Keratinocyte (primary cell): ENCODE measurements around the gene SLC36A3. TPM values are rescaled to one million over a fixed set of nuclear protein-coding genes. Genes with fewer than 3 reads are reported as not detected.

Experiments used
- DNase-seq: peaks from one replicate; pipeline ENCODE4 v3.0.0-alpha.2; 2011; ENCODE audit warnings: low read depth, missing footprints, low spot score
- FAIRE-seq: peaks from 2 replicates; lab custom pipeline; 2011; peaks lifted over from hg19 to GRCh38; lab: Jason Lieb, UNC
- H2AFZ ChIP-seq: 2 replicates; pipeline ENCODE4 v1.6.0; 2012; ENCODE audit warnings: low read length, control low read depth, inconsistent platforms; ENCODE audit not compliant: control insufficient read depth
- H3K27ac ChIP-seq: 2 replicates; pipeline ENCODE4 v1.5.1; 2011; ENCODE audit warnings: low read length; ENCODE audit not compliant: control insufficient read depth, insufficient read depth
- H3K27me3 ChIP-seq: 3 replicates; pipeline ENCODE4 v1.6.0; 2011; ENCODE audit warnings: low read length; ENCODE audit not compliant: control insufficient read depth, insufficient read depth; ENCODE audit errors: extremely low read depth
- H3K36me3 ChIP-seq, 2 experiments: 2 replicates in 1 of 2; 3 replicates in 1 of 2; pipeline ENCODE4 v1.5.1; 2011; ENCODE audit warnings: low read length in 2 of 2, mild to moderate bottlenecking in 1 of 2; ENCODE audit not compliant: control insufficient read depth in 2 of 2, insufficient read depth in 2 of 2; ENCODE audit errors: extremely low read depth in 1 of 2
- H3K4me1 ChIP-seq: 3 replicates; pipeline ENCODE4 v1.5.1; 2011; ENCODE audit warnings: low read length; ENCODE audit not compliant: control insufficient read depth, insufficient read depth; ENCODE audit errors: extremely low read depth
- H3K4me2 ChIP-seq: 3 replicates; pipeline ENCODE4 v1.6.0; 2011; ENCODE audit warnings: low read depth, low read length; ENCODE audit not compliant: control insufficient read depth, insufficient read depth; ENCODE audit errors: extremely low read depth
- H3K4me3 ChIP-seq, 3 experiments: fragments of 200-600 bp in 1 of 3; sonication (generic) in 1 of 3; 2 replicates in 2 of 3; 3 replicates in 1 of 3; pipeline ENCODE4 v1.5.1; 2011 to 2016; ENCODE audit warnings: low read length in 3 of 3, mild to moderate bottlenecking in 3 of 3, control low read depth in 2 of 3, inconsistent platforms in 1 of 3, low read depth in 1 of 3, mixed read lengths in 1 of 3, mixed run types in 1 of 3, moderate library complexity in 1 of 3; ENCODE audit not compliant: control insufficient read depth in 2 of 3, insufficient read depth in 2 of 3; ENCODE audit errors: extremely low read depth in 1 of 3
- H3K79me2 ChIP-seq: 2 replicates; pipeline ENCODE4 v1.6.0; 2012; ENCODE audit warnings: low read length; ENCODE audit not compliant: control insufficient read depth, insufficient read depth
- H3K9ac ChIP-seq: 3 replicates; pipeline ENCODE4 v1.6.0; 2011; ENCODE audit warnings: low read length; ENCODE audit not compliant: control insufficient read depth, insufficient read depth; ENCODE audit errors: extremely low read depth
- H3K9me1 ChIP-seq: 3 replicates; pipeline ENCODE4 v1.6.0; 2011; ENCODE audit warnings: low read length; ENCODE audit not compliant: control insufficient read depth, insufficient read depth; ENCODE audit errors: extremely low read depth
- H3K9me3 ChIP-seq: 2 replicates; pipeline ENCODE4 v1.5.1; 2012; ENCODE audit warnings: low read depth, low read length; ENCODE audit not compliant: control insufficient read depth
- H4K20me1 ChIP-seq: 3 replicates; pipeline ENCODE4 v1.6.0; 2011; ENCODE audit warnings: low read length; ENCODE audit not compliant: control insufficient read depth, insufficient read depth; ENCODE audit errors: extremely low read depth
- EZH2 ChIP-seq: IDR thresholded peaks from one replicate; pipeline ENCODE4 v1.6.1; 2012; ENCODE audit warnings: inconsistent platforms, mild to moderate bottlenecking, low read length, moderate library complexity
- dilution Hi-C: fragments of 300-500 bp; cut with MboI; formaldehyde crosslinking; loops from one replicate; pipeline ENCODE4 v1.7.0; 2020; ENCODE audit warnings: low sequenced_read_pairs; ENCODE audit not compliant: extremely low pct_ligation_motif_present
- polyA plus RNA-seq, 5 experiments: library from polyadenylated mRNA; depleted of rRNA in 3 of 5; stranded (reverse) in 3 of 5; stranded (forward) in 1 of 5; unstranded in 1 of 5; fragments of >200 nt; gene quantifications; 1 replicate in 1 of 5; 2 replicates in 3 of 5; 3 replicates in 1 of 5; pipeline versions ENCODE4 v1.2.1 to v1.2.3, GENCODE V29; 2011 to 2012; ENCODE audit warnings: missing spikeins in 2 of 5, low read depth in 1 of 5, low replicate concordance in 1 of 5
- TF ChIP-seq, protein P1 (sequence below), 3 experiments: IDR thresholded peaks in 1 of 3; conservative IDR thresholded peaks in 1 of 3; optimal IDR thresholded peaks in 1 of 3; 2 replicates in 2 of 3; 3 replicates in 1 of 3; pipeline versions ENCODE3 to v1.5.1; 2011; ENCODE audit warnings: low read length in 3 of 3, mild to moderate bottlenecking in 3 of 3, moderate library complexity in 2 of 3, control low read depth in 1 of 3, inconsistent platforms in 1 of 3; ENCODE audit not compliant: insufficient read depth in 2 of 3; ENCODE audit errors: extremely low read depth in 1 of 3

The SLC36A3 gene
- polyA plus RNA-seq, 1 donor (not counting 4 experiments of a cell fraction or from before 2014, with no cell fraction given), result not detected

DNA sequence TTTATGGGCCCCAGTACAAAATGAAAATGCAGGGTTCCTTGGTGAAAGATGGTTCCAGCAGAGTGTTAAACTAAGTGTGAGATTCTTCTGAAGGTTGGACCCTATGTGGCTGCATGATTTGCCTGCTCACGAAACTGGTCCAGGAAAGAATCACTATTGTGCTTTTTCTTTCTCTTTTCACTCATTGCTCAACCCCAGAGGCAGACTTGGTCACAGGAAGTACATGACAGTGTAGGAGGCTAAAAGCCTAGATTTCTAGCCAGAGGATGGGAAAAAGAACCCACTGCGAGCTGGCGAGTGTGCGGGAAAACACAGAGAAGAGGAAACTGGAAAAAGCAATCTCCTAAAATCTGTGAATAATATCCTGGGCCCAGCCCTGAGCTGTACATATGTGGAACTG lies 25.2 kb upstream of the SLC36A3 start:
- no peaks in the 10 kb centered on the region for H3K4me1 ChIP-seq
- H3K27ac ChIP-seq, result no peak overlapping the region
- H3K9me1 ChIP-seq, result no peaks in the 10 kb centered on the region
- DNase-seq (no peak), FAIRE-seq (no peak)
- H3K79me2 ChIP-seq, result no peaks in the 10 kb centered on the region
- H3K27me3 ChIP-seq, result peaks cover 4% of the 10 kb centered on the region
- no peaks in the 10 kb centered on the region for H4K20me1 ChIP-seq
- H3K9ac ChIP-seq, result no peak overlapping the region
- H3K4me2 ChIP-seq, result no peak overlapping the region
- no peak overlapping the region for H3K4me3 ChIP-seq
- TF ChIP-seq EZH2, result no peak
- TF ChIP-seq, protein P1, sequence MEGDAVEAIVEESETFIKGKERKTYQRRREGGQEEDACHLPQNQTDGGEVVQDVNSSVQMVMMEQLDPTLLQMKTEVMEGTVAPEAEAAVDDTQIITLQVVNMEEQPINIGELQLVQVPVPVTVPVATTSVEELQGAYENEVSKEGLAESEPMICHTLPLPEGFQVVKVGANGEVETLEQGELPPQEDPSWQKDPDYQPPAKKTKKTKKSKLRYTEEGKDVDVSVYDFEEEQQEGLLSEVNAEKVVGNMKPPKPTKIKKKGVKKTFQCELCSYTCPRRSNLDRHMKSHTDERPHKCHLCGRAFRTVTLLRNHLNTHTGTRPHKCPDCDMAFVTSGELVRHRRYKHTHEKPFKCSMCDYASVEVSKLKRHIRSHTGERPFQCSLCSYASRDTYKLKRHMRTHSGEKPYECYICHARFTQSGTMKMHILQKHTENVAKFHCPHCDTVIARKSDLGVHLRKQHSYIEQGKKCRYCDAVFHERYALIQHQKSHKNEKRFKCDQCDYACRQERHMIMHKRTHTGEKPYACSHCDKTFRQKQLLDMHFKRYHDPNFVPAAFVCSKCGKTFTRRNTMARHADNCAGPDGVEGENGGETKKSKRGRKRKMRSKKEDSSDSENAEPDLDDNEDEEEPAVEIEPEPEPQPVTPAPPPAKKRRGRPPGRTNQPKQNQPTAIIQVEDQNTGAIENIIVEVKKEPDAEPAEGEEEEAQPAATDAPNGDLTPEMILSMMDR (optimal IDR thresholded peaks at IDR 0.05 in 1 of 3, IDR thresholded peaks at IDR 0.05 in 1 of 3, conservative IDR thresholded peaks at IDR 0.05 in 1 of 3; ENCODE audit: extremely low read depth in 1 of 3, insufficient read depth in 2 of 3, low read length in 3 of 3), result no peak
- dilution Hi-C loops, result no loop called here
- H3K36me3 ChIP-seq, result no peaks in the 10 kb centered on the region
- no peak overlapping the region for H2AFZ ChIP-seq
- H3K9me3 ChIP-seq, result no peaks in the 10 kb centered on the region

DNA sequence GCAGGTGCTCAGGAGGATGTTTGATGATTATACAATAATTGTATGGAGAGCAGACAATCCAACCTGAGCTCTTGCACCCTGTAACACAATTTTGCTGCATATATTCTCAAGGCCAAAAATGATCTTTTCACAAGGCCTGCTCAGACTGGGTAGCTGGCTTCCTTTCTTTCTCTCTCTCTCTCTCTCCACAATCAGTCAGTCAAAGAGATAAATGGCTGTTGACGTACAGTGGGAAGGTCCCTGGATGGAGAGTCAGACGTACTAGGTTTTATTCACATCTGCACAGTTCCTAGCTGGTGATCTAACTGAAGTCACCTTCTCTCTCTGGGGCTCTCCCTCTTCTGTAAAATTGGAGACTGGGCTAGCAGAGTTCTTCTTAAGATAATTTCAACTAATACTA lies 24.0 kb upstream of the SLC36A3 start:
- H4K20me1 ChIP-seq, result no peaks in the 10 kb centered on the region
- DNase-seq (no peak), FAIRE-seq (no peak)
- no peaks in the 10 kb centered on the region for H3K9me3 ChIP-seq
- H3K4me3 ChIP-seq, result no peak overlapping the region
- peaks cover 4% of the 10 kb centered on the region for H3K27me3 ChIP-seq
- no peaks in the 10 kb centered on the region for H3K9me1 ChIP-seq
- H2AFZ ChIP-seq, result no peak overlapping the region
- H3K27ac ChIP-seq, result no peak overlapping the region
- dilution Hi-C loops, result no loop called here
- no peak overlapping the region for H3K9ac ChIP-seq
- no peaks in the 10 kb centered on the region for H3K36me3 ChIP-seq
- TF ChIP-seq, protein P1 (optimal IDR thresholded peaks at IDR 0.05 in 1 of 3, IDR thresholded peaks at IDR 0.05 in 1 of 3, conservative IDR thresholded peaks at IDR 0.05 in 1 of 3; ENCODE audit: extremely low read depth in 1 of 3, insufficient read depth in 2 of 3, low read length in 3 of 3), result no peak
- TF ChIP-seq EZH2, result no peak
- H3K4me1 ChIP-seq, result no peaks in the 10 kb centered on the region
- H3K4me2 ChIP-seq, result no peak overlapping the region
- H3K79me2 ChIP-seq, result no peaks in the 10 kb centered on the region
